Stomach (tissue), 4 donors: ENCODE results near the gene GPC4.

Experiments used
- EP300 ChIP-seq: sonication (generic); formaldehyde crosslinking; IDR thresholded peaks from one replicate; pipeline ENCODE4 v1.6.1; 2017; ENCODE audit warnings: antibody characterized with exemption
- POLR2A ChIP-seq, 4 donors: fragments of 450-650 bp; IDR thresholded peaks; one replicate each; pipeline ENCODE4 v1.6.1; 2016; ENCODE audit warnings: antibody characterized with exemption in 4 of 4, control low read depth in 2 of 4, mild to moderate bottlenecking in 1 of 4, moderate library complexity in 1 of 4
- POLR2AphosphoS5 ChIP-seq, 3 donors: sonication (generic); formaldehyde crosslinking; IDR thresholded peaks; one replicate each; pipeline ENCODE4 v1.6.1; 2016; ENCODE audit warnings: antibody characterized with exemption in 3 of 3
- TF ChIP-seq, protein P1 (sequence below), 7 experiments: fragments of 450-650 bp in 4 of 7; fragments of 200-600 bp in 3 of 7; sonication (generic) in 3 of 7; IDR thresholded peaks; one replicate each; pipeline ENCODE4 v1.5.1; 2016 to 2019; ENCODE audit warnings: antibody characterized with exemption in 7 of 7, control low read depth in 2 of 7, mild to moderate bottlenecking in 1 of 7

GRCh38 chrX:133434197-133434820, 19.0 kb upstream of the GPC4 start:
- no peak for TF ChIP-seq POLR2A (IDR thresholded peaks at IDR 0.05)
- TF ChIP-seq, protein P1, sequence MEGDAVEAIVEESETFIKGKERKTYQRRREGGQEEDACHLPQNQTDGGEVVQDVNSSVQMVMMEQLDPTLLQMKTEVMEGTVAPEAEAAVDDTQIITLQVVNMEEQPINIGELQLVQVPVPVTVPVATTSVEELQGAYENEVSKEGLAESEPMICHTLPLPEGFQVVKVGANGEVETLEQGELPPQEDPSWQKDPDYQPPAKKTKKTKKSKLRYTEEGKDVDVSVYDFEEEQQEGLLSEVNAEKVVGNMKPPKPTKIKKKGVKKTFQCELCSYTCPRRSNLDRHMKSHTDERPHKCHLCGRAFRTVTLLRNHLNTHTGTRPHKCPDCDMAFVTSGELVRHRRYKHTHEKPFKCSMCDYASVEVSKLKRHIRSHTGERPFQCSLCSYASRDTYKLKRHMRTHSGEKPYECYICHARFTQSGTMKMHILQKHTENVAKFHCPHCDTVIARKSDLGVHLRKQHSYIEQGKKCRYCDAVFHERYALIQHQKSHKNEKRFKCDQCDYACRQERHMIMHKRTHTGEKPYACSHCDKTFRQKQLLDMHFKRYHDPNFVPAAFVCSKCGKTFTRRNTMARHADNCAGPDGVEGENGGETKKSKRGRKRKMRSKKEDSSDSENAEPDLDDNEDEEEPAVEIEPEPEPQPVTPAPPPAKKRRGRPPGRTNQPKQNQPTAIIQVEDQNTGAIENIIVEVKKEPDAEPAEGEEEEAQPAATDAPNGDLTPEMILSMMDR (IDR thresholded peaks at IDR 0.05), result no peak
- TF ChIP-seq EP300, result no peak
- no peak for TF ChIP-seq POLR2AphosphoS5 (IDR thresholded peaks at IDR 0.05)
